ENCODE results near the gene FBF1.

GRCh38 chr17:75897160-75898019, 43.5 kb downstream of the FBF1 start:
- no peak for TF ChIP-seq CTCF (conservative IDR thresholded peaks at IDR 0.05 in 1 of 2, IDR thresholded peaks at IDR 0.05 in 1 of 2; ENCODE audit: extremely low read depth in 1 of 2, insufficient read depth in 1 of 2, low read depth in 1 of 2, low read length in 2 of 2)
- no peak for TF ChIP-seq EZH2 (IDR thresholded peaks at IDR 0.05; ENCODE audit: borderline replicate concordance, low read length)
